Liver (tissue), 3 donors: Measurements from ENCODE around the gene RGS14.

ENCODE experiments used
- EGR1 ChIP-seq, 2 donors: IDR thresholded peaks; 2 replicates each; pipeline ENCODE4 v1.6.1; 2016 to 2018; ENCODE audit warnings: antibody characterized with exemption in 2 of 2, low read depth in 2 of 2
- FOXA1 ChIP-seq: IDR thresholded peaks from 2 replicates; pipeline ENCODE4 v1.6.1; 2016; ENCODE audit warnings: antibody characterized with exemption
- GABPA ChIP-seq, 2 donors: IDR thresholded peaks in 1 of 2; conservative IDR thresholded peaks in 1 of 2; 2 replicates each; pipeline ENCODE4 v1.6.1; 2016; ENCODE audit warnings: antibody characterized with exemption in 2 of 2, mild to moderate bottlenecking in 1 of 2, moderate library complexity in 1 of 2
- HNF4A ChIP-seq, 2 donors: conservative IDR thresholded peaks; 2 replicates each; pipeline ENCODE4 v1.6.1; 2016; ENCODE audit warnings: antibody characterized with exemption in 2 of 2, mild to moderate bottlenecking in 2 of 2
- RXRA ChIP-seq, 2 donors: IDR thresholded peaks; 2 replicates each; pipeline ENCODE4 v1.6.1; 2017 to 2018; ENCODE audit warnings: antibody characterized with exemption in 2 of 2, mild to moderate bottlenecking in 1 of 2
- TAF1 ChIP-seq: conservative IDR thresholded peaks from 2 replicates; pipeline ENCODE4 v1.6.1; 2016; ENCODE audit warnings: antibody characterized with exemption, mild to moderate bottlenecking
- YY1 ChIP-seq: IDR thresholded peaks from 2 replicates; pipeline ENCODE4 v1.6.1; 2016; ENCODE audit warnings: antibody characterized with exemption, mild to moderate bottlenecking
- TF ChIP-seq, protein P1 (sequence below): fragments of 150-350 bp; IDR thresholded peaks from 2 replicates; pipeline ENCODE4 v1.5.1; 2017; ENCODE audit warnings: improper control_type of control experiment, low read depth, low read length; ENCODE audit not compliant: missing input control
- TF ChIP-seq, protein P2 (sequence below): IDR thresholded peaks from 2 replicates; pipeline ENCODE4 v1.6.1; 2016; ENCODE audit warnings: antibody characterized with exemption
- TF ChIP-seq, protein P3 (sequence below): IDR thresholded peaks from 2 replicates; pipeline ENCODE4 v1.6.1; 2016; ENCODE audit warnings: antibody characterized with exemption
- TF ChIP-seq, protein P4 (sequence below): IDR thresholded peaks from 2 replicates; pipeline ENCODE4 v1.6.1; 2016; ENCODE audit warnings: antibody characterized with exemption, mild to moderate bottlenecking
- donor health status: healthy.
- donor health status: healthy.

DNA sequence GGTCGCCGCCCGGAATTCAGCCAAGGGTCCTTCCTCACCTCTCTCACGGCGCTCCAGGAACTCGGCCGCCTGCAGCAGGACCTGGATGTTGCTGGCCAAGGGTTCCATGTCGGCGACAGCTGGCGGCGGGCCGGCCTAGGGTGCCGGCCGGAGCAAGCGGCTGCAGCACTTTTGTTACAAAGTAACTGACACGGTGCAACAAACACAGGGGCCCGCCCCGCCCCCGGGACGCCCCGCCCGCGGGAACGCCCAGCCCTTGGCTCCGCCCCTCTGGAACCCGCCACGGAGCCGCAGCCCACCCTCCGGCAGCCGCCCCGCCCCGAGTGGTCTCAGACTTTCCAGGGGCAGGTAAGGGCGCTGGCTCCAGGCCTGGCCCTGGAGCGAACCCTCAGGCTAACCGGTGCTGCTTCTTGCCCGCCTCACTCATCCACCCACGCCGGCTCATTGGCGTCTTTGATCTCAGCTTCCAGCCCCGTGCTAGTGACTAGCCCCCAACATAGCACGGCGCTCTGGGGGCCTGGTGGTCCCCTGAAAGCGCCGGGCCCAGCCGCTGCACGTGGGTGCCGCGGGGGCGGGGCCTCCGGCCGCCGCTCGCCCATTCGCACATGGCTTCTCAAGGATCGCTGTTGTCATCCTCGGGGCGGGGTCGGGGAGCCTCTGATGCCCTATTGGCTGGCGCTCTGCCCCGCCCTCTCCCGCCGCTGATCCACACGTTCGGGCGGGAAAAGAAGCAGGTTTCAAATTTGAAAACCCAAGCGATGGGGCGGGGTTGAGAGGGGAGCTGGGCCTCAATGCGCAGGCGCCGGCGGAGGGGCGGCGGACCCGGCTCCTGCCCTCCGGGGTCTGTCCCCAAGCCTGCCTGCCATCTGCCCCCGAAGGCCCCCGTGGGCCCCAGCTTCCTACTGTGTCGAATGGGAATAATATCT is 45.7 kb upstream of the RGS14 start, which contains the start of gene MXD3:
- TF ChIP-seq, protein P1, sequence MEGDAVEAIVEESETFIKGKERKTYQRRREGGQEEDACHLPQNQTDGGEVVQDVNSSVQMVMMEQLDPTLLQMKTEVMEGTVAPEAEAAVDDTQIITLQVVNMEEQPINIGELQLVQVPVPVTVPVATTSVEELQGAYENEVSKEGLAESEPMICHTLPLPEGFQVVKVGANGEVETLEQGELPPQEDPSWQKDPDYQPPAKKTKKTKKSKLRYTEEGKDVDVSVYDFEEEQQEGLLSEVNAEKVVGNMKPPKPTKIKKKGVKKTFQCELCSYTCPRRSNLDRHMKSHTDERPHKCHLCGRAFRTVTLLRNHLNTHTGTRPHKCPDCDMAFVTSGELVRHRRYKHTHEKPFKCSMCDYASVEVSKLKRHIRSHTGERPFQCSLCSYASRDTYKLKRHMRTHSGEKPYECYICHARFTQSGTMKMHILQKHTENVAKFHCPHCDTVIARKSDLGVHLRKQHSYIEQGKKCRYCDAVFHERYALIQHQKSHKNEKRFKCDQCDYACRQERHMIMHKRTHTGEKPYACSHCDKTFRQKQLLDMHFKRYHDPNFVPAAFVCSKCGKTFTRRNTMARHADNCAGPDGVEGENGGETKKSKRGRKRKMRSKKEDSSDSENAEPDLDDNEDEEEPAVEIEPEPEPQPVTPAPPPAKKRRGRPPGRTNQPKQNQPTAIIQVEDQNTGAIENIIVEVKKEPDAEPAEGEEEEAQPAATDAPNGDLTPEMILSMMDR: no peak
- TF ChIP-seq, protein P2, sequence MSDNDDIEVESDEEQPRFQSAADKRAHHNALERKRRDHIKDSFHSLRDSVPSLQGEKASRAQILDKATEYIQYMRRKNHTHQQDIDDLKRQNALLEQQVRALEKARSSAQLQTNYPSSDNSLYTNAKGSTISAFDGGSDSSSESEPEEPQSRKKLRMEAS: peak; percentile 52
- TF ChIP-seq GABPA (IDR thresholded peaks at IDR 0.05 in 1 of 2, conservative IDR thresholded peaks at IDR 0.05 in 1 of 2): no peak
- TF ChIP-seq, protein P3, sequence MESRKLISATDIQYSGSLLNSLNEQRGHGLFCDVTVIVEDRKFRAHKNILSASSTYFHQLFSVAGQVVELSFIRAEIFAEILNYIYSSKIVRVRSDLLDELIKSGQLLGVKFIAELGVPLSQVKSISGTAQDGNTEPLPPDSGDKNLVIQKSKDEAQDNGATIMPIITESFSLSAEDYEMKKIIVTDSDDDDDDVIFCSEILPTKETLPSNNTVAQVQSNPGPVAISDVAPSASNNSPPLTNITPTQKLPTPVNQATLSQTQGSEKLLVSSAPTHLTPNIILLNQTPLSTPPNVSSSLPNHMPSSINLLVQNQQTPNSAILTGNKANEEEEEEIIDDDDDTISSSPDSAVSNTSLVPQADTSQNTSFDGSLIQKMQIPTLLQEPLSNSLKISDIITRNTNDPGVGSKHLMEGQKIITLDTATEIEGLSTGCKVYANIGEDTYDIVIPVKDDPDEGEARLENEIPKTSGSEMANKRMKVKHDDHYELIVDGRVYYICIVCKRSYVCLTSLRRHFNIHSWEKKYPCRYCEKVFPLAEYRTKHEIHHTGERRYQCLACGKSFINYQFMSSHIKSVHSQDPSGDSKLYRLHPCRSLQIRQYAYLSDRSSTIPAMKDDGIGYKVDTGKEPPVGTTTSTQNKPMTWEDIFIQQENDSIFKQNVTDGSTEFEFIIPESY: no peak
- no peak for TF ChIP-seq FOXA1
- no peak for TF ChIP-seq TAF1
- TF ChIP-seq, protein P4, sequence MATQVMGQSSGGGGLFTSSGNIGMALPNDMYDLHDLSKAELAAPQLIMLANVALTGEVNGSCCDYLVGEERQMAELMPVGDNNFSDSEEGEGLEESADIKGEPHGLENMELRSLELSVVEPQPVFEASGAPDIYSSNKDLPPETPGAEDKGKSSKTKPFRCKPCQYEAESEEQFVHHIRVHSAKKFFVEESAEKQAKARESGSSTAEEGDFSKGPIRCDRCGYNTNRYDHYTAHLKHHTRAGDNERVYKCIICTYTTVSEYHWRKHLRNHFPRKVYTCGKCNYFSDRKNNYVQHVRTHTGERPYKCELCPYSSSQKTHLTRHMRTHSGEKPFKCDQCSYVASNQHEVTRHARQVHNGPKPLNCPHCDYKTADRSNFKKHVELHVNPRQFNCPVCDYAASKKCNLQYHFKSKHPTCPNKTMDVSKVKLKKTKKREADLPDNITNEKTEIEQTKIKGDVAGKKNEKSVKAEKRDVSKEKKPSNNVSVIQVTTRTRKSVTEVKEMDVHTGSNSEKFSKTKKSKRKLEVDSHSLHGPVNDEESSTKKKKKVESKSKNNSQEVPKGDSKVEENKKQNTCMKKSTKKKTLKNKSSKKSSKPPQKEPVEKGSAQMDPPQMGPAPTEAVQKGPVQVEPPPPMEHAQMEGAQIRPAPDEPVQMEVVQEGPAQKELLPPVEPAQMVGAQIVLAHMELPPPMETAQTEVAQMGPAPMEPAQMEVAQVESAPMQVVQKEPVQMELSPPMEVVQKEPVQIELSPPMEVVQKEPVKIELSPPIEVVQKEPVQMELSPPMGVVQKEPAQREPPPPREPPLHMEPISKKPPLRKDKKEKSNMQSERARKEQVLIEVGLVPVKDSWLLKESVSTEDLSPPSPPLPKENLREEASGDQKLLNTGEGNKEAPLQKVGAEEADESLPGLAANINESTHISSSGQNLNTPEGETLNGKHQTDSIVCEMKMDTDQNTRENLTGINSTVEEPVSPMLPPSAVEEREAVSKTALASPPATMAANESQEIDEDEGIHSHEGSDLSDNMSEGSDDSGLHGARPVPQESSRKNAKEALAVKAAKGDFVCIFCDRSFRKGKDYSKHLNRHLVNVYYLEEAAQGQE: no peak
- TF ChIP-seq EGR1 (IDR thresholded peaks at IDR 0.05; ENCODE audit: low read depth in 2 of 2): no peak
- TF ChIP-seq HNF4A (conservative IDR thresholded peaks at IDR 0.05): no peak
- no peak for TF ChIP-seq YY1
- TF ChIP-seq RXRA (IDR thresholded peaks at IDR 0.05): no peak
